ENCODE results near the gene SCG3. TPM values are rescaled to one million over a fixed set of nuclear protein-coding genes. Genes with fewer than 3 reads are reported as not detected.

The SCG3 gene
- total RNA-seq, 2 donors from 2014 or later = not detected

Other genes starting within 250 kb of the SCG3 start
- 1 to 10 TPM; 4.0 to 9.2 TPM for gene DMXL2, start 58.7 kb upstream of the SCG3 start, total RNA-seq
- 10 to 100 TPM; 10.9 to 16.2 TPM for gene LYSMD2, start 56.2 kb downstream of the SCG3 start, total RNA-seq
- 1 to 10 TPM; 2.8 to 3.8 TPM for gene TMOD2, start 70.1 kb downstream of the SCG3 start, total RNA-seq
- gene TMOD3, start 148.2 kb downstream of the SCG3 start, total RNA-seq = 10 to 100 TPM; 64.5 to 76.9 TPM